Fibroblast of the aortic adventitia (primary cell): ENCODE results near the gene APOF. TPM values are rescaled to one million over a fixed set of nuclear protein-coding genes. Genes with fewer than 3 reads are reported as not detected.

Source experiments
- DNase-seq: peaks from one replicate; pipeline ENCODE4 v3.0.0-alpha.2; 2010; ENCODE audit warnings: low read depth
- H3K4me3 ChIP-seq: 2 replicates; pipeline ENCODE4 v1.5.1; 2011; ENCODE audit warnings: low read depth, mild to moderate bottlenecking, control low read depth, low read length, moderate library complexity
- total RNA-seq: library from RNA; depleted of rRNA; stranded (reverse); fragments of >200 nt; gene quantifications from 2 replicates; pipeline ENCODE4 v1.2.3, GENCODE V29; 2012; ENCODE audit warnings: low replicate concordance
- TF ChIP-seq, protein P1 (sequence below): IDR thresholded peaks from 2 replicates; pipeline ENCODE4 v1.5.1; 2011; ENCODE audit warnings: mild to moderate bottlenecking, low read length, control low read depth, inconsistent platforms; ENCODE audit not compliant: insufficient read depth

The APOF gene
- total RNA-seq, 1 donor, result not detected

DNA sequence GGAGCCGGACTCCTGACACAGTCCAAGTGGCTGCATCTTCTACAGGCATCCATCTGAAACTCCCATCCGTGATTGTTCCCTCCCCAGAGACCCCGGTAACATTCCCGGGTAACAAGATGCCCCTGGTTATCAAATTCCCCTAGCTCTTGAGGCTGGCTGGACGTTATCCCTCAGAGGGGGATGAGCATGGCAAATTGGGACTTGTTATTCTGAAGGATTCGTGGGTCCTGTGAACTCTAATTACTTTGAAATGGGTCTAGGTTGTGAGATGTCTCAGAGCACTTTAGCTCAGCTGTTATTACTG is 28.2 kb downstream of the APOF start:
- TF ChIP-seq, protein P1, sequence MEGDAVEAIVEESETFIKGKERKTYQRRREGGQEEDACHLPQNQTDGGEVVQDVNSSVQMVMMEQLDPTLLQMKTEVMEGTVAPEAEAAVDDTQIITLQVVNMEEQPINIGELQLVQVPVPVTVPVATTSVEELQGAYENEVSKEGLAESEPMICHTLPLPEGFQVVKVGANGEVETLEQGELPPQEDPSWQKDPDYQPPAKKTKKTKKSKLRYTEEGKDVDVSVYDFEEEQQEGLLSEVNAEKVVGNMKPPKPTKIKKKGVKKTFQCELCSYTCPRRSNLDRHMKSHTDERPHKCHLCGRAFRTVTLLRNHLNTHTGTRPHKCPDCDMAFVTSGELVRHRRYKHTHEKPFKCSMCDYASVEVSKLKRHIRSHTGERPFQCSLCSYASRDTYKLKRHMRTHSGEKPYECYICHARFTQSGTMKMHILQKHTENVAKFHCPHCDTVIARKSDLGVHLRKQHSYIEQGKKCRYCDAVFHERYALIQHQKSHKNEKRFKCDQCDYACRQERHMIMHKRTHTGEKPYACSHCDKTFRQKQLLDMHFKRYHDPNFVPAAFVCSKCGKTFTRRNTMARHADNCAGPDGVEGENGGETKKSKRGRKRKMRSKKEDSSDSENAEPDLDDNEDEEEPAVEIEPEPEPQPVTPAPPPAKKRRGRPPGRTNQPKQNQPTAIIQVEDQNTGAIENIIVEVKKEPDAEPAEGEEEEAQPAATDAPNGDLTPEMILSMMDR, result no peak
- H3K4me3 ChIP-seq, result peak overlapping the region; percentile 74
- DNase-seq, result no peak

DNA sequence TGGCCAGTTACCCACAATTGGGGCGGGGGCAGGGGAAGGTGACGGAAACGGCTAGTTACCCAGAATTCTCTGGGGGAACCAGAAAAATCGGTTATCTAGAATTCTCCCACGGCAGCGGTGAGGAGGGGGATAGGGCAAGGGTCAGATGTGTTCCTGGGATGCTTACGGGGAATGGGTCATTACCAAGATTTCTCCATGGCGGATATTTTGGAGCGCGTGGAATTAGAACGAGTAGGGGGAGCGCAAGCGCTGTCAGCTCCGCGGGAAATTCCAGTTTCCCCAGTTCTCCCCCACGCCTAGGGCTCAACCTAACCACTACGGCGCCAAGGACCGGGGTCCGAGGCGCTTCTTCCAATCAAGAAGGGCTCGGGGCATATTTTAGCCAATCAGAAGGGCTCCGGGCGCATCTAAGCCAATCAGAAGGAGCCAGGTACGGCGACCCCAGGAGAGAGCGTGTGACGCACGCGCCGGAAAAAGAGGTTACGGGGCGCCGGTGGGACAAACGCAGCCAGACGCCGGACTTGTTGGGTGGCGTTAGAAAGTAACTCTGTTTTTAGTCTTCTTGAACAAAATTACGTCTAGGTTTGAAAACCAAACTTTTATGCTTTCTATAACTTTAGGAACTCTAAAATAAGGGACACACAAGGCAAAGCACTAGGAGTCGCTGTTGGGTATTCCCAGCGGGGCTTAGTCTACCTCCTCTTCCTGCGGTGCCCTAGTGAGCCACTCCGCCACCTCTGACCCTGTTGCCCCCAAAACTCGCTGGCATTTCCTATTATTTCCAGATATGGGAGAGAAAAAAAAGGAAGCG is 28.8 kb downstream of the APOF start, which contains the start of gene PAN2:
PAN2 (minus strand) TSS at position 322 of the 811 bp plus-strand sequence. CDS start 906 bp downstream, outside the sequence.
- TF ChIP-seq, protein P1, result peak; percentile 75
- H3K4me3 ChIP-seq, result peak within 1 kb of the TSS; percentile 74
- DNase-seq, result peak; percentile 97

DNA sequence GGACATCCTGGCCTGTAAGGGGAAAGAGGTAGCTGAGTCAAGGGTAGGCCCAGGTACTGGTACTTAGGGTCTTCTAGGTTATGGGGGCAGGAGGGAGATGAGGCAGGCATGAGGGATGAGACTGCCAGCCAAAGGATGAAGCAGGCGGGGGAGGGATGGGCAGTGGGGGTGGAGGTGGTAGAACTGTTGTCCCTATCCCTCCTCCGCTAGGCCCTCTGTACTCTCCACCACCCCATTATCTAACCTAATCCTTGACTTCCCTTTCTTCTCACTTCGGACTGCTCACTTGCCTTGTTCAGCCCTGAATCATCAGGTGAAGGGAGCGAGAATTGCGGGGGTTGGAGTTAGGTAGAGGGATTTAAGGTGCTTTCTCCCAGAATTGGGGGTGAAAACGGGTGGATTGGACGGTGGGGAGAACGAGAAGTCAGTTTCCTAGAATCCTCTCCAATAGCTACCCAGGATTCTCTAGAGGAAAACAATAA is 29.4 kb downstream of the APOF start:
- TF ChIP-seq, protein P1, result no peak
- H3K4me3 ChIP-seq, result peak overlapping the region; percentile 74
- no peak for DNase-seq

DNA sequence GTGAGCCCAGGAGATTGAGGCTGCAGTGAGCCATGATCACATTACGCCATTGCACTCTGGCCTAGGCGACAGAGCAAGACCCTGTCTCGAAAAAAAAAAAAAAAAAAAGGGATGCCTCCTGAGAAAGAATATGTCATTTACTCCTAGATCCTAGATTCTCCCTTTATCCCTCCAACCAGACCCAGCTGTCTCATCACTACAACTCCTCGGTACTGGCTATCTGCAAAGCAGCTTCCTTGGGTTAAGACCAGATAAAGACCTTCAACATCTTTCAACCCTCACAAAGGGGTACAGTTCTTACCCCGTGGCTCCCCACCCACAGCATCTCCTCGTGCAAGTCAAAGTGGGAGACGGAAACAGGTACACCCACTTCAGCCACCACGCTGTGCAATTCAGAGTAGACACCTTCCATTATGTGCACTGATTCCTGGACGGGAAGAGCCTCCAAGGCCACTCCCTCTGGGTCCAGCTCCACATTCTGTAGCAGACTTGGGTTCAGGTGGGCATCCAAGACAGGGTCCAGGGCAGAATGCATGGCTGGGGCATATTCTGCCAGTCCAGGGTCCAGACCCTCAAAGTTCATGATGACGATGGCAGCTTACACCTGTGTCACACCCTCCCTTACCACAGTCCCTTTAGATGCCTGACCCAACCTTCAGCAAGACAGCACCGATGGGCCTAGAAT is 30.0 kb downstream of the APOF start:
- TF ChIP-seq, protein P1, result no peak
- peak overlapping the region; percentile 74 for H3K4me3 ChIP-seq
- DNase-seq, result no peak

DNA sequence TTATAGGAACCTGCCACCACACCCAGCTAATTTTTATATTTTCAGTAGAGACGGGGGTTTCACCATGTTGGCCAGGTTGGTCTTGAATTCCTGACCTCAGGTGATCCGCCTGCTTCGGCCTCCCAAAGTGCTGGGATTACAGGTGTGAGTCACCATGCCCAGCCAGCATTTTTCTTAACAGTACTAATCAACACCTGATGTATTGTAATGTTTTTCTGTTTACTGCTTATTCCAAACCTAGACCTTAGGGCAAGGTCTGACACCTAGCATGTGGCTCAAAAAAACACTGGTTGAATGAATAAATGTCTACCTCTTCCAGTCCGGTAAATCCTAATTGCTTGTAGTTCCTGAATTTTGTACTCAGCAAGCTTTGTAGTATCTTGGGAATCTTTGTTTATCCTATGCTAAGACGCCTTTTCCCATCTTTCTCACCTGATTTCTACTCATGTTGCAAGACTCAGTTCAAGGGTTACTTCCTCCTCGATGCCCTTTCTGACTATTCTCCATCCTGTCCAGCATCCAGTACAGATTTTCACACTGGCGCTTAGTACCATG is 31.6 kb downstream of the APOF start:
- H3K4me3 ChIP-seq, result no peak overlapping the region
- DNase-seq, result no peak
- TF ChIP-seq, protein P1, result no peak

DNA sequence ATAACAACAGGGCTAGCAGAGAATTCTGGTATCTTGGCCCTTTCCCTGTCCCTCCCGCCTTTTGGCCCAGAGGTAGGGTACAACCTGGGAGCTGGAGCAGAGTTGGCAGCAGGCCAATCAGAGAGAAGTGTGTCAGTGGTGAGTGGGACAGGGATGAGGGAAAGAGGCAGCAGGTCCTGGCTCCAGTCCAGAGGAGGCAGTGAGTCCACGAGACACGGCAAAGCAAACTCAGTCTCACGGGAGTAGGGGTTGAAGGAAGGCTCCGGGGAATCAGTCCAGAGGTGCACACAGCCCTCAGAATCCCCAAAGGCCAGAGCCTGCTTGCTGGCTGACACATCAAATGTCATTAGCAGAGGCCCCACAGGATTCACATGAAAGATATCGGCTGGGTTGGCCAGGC is 36.1 kb downstream of the APOF start:
- TF ChIP-seq, protein P1, result no peak
- H3K4me3 ChIP-seq, result no peak overlapping the region
- DNase-seq, result no peak
